ENCODE data around the gene KPNA1. TPM values are rescaled to one million over a fixed set of nuclear protein-coding genes. Genes with fewer than 3 reads are reported as not detected.

KPNA1 gene
- total RNA-seq, 1 donor from 2014 or later: 73.4 TPM

DNA sequence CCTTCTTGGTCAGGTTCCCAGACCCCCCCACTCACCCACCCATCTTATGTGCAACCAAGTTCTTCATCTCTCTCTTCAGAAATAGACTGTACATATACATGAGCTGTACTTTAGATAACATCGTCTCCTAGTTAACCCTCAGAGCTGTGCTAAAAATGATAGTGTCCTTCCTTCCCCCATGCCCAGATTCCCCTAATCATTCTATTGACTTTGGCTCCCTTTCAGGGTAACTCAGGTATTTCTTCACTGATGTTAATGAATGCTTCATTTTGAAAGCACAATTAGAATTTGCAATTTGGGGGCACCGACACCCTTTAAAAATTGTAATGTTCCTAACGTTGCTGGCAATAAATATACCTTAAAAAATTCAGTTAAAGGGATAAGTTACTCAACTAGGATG is 38.4 kb upstream of the KPNA1 start:
- H3K36me3 Mint-ChIP-seq (ENCODE audit: unreplicated experiment): peaks cover 59% of the 10 kb centered on the region
- H3K9me3 Mint-ChIP-seq (ENCODE audit: unreplicated experiment): no peaks in the 10 kb centered on the region
- H3K27ac Mint-ChIP-seq (ENCODE audit: unreplicated experiment): no peak overlapping the region
- no peak for DNase-seq (ENCODE audit: extremely low spot score, unreplicated experiment)
- H3K4me3 Mint-ChIP-seq (ENCODE audit: unreplicated experiment): no peak overlapping the region
- no peak for TF ChIP-seq CTCF (IDR thresholded peaks at IDR 0.05)
- no peaks in the 10 kb centered on the region for H3K4me1 Mint-ChIP-seq (ENCODE audit: unreplicated experiment)
- H3K27me3 Mint-ChIP-seq (ENCODE audit: unreplicated experiment): no peaks in the 10 kb centered on the region

- H3K9me3 Mint-ChIP-seq (ENCODE audit: unreplicated experiment): no peaks in the 10 kb centered on the region
- TF ChIP-seq CTCF (IDR thresholded peaks at IDR 0.05): no peak
- no peak overlapping the region for H3K4me3 Mint-ChIP-seq (ENCODE audit: unreplicated experiment)
- no peak for DNase-seq (ENCODE audit: extremely low spot score, unreplicated experiment)
- H3K4me1 Mint-ChIP-seq (ENCODE audit: unreplicated experiment): no peaks in the 10 kb centered on the region
- H3K27me3 Mint-ChIP-seq (ENCODE audit: unreplicated experiment): no peaks in the 10 kb centered on the region
- H3K27ac Mint-ChIP-seq (ENCODE audit: unreplicated experiment): no peak overlapping the region
- H3K36me3 Mint-ChIP-seq (ENCODE audit: unreplicated experiment): peaks cover 63% of the 10 kb centered on the region
These were observed 33.9 kb upstream of the KPNA1 start for GRCh38 chr3:122548619-122549018.

DNA sequence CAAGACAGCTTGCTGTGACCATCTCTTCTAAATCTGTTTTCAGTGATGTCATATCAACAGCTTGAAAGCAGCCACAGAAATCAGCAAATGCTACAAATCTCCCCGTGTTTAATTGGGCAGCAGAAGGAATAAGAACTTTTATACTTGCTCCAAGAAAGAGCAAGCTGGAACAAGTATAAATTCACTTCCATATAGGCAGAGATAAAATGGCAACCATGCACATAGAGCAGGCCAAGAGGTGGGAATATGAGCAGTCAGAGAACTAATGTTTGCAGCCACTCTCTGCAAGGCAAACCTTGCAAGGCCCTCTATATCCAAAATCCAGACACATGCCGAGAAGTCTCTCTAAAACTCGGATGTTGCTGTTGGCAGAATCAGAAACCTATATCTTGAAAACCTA is 33.3 kb upstream of the KPNA1 start:
- Mint-ChIP-seq H3K4me3 (ENCODE audit: unreplicated experiment) (no peak overlapping the region), H3K9me3 (ENCODE audit: unreplicated experiment) (no peaks in the 10 kb centered on the region), H3K27me3 (ENCODE audit: unreplicated experiment) (no peaks in the 10 kb centered on the region), H3K36me3 (ENCODE audit: unreplicated experiment) (peaks cover 62% of the 10 kb centered on the region), H3K4me1 (ENCODE audit: unreplicated experiment) (no peaks in the 10 kb centered on the region), H3K27ac (ENCODE audit: unreplicated experiment) (no peak overlapping the region)
- TF ChIP-seq CTCF (IDR thresholded peaks at IDR 0.05): no peak
- DNase-seq (ENCODE audit: extremely low spot score, unreplicated experiment): no peak

GRCh38 chr3:122546151-122546550 is 31.4 kb upstream of the KPNA1 start:
- Mint-ChIP-seq H3K27me3 (ENCODE audit: unreplicated experiment) (no peaks in the 10 kb centered on the region), H3K27ac (ENCODE audit: unreplicated experiment) (no peak overlapping the region), H3K4me3 (ENCODE audit: unreplicated experiment) (no peak overlapping the region), H3K36me3 (ENCODE audit: unreplicated experiment) (peaks cover 56% of the 10 kb centered on the region), H3K4me1 (ENCODE audit: unreplicated experiment) (no peaks in the 10 kb centered on the region), H3K9me3 (ENCODE audit: unreplicated experiment) (no peaks in the 10 kb centered on the region)
- no peak for DNase-seq (ENCODE audit: extremely low spot score, unreplicated experiment)
- no peak for TF ChIP-seq CTCF (IDR thresholded peaks at IDR 0.05)

GRCh38 chr3:122538956-122539490 is 24.3 kb upstream of the KPNA1 start:
- DNase-seq (ENCODE audit: extremely low spot score, unreplicated experiment): no peak
- H3K9me3 Mint-ChIP-seq (ENCODE audit: unreplicated experiment): no peaks in the 10 kb centered on the region
- peaks cover 61% of the 10 kb centered on the region for H3K36me3 Mint-ChIP-seq (ENCODE audit: unreplicated experiment)
- no peak for TF ChIP-seq CTCF (IDR thresholded peaks at IDR 0.05)
- H3K4me1 Mint-ChIP-seq (ENCODE audit: unreplicated experiment): no peaks in the 10 kb centered on the region
- no peak overlapping the region for H3K4me3 Mint-ChIP-seq (ENCODE audit: unreplicated experiment)
- H3K27ac Mint-ChIP-seq (ENCODE audit: unreplicated experiment): no peak overlapping the region
- H3K27me3 Mint-ChIP-seq (ENCODE audit: unreplicated experiment): no peaks in the 10 kb centered on the region

Data from osteocyte (in vitro differentiated cells).